BLaER1 treated with 17β-estradiol and CSF1 and Interleukin-3, amounts not matched to agents 10 nM and 100 nM (cell line): ENCODE data around the gene ZC3H18.

Source experiments
- H3K27ac ChIP-seq, 11 experiments: shearing (Covaris generic); formaldehyde crosslinking; 2 replicates each; pipeline ENCODE4 v1.8.1; 2022
- H3K27me3 ChIP-seq, 11 experiments: shearing (Covaris generic); formaldehyde crosslinking; 2 replicates each; pipeline ENCODE4 v1.8.1; 2022
- H3K36me3 ChIP-seq, 11 experiments: shearing (Covaris generic); formaldehyde crosslinking; 2 replicates each; pipeline ENCODE4 v1.8.1; 2022
- H3K4me1 ChIP-seq, 10 experiments: shearing (Covaris generic); formaldehyde crosslinking; 2 replicates each; pipeline ENCODE4 v1.8.1; 2022
- H3K4me2 ChIP-seq, 11 experiments: shearing (Covaris generic); formaldehyde crosslinking; 2 replicates each; pipeline ENCODE4 v1.8.1; 2022
- H3K4me3 ChIP-seq, 10 experiments: shearing (Covaris generic); formaldehyde crosslinking; 2 replicates each; pipeline ENCODE4 v1.8.1; 2022
- H3K9ac ChIP-seq, 11 experiments: shearing (Covaris generic); formaldehyde crosslinking; 2 replicates each; pipeline ENCODE4 v1.8.1; 2022
- H3K9me3 ChIP-seq, 11 experiments: shearing (Covaris generic); formaldehyde crosslinking; replicated peaks in 1 of 11; 2 replicates each; pipeline ENCODE4 v1.8.1; 2022
- H4K20me1 ChIP-seq, 11 experiments: shearing (Covaris generic); formaldehyde crosslinking; 2 replicates each; pipeline ENCODE4 v1.8.1; 2022
- Cebpa-rat ChIP-seq, 11 experiments: shearing (Covaris generic); IDR thresholded peaks; 2 replicates each; pipeline ENCODE4 v1.8.1; 2022

The ZC3H18 gene

GRCh38 chr16:88613293-88613692, 43.1 kb downstream of the ZC3H18 start:
- H3K4me1 ChIP-seq = peaks cover 31 to 52% (median 47%) of the 10 kb centered on the region in 10 experiments
- H3K4me2 ChIP-seq = peak overlapping the region in 5 of 11 experiments; percentile 10 to 85 (median 73); a peak in 7 of 22 replicates
- peaks cover 77 to 99% (median 89%) of the 10 kb centered on the region in 11 experiments for H3K36me3 ChIP-seq
- H3K4me3 ChIP-seq = no peak overlapping the region
- no peak for TF ChIP-seq Cebpa-rat (IDR thresholded peaks at IDR 0.05)
- no peaks in the 10 kb centered on the region for H3K9me3 ChIP-seq
- H3K9ac ChIP-seq = no peak overlapping the region
- peaks cover 66 to 100% (median 84%) of the 10 kb centered on the region in 11 experiments for H4K20me1 ChIP-seq
- no peak overlapping the region for H3K27ac ChIP-seq
- H3K27me3 ChIP-seq = no peaks in the 10 kb centered on the region

- H3K9ac ChIP-seq = peak overlapping the region in 9 of 11 experiments; percentile 1 to 46 (median 30); a peak in 13 of 22 replicates
- H3K27ac ChIP-seq = peak overlapping the region in 4 of 11 experiments; percentile 6 to 36 (median 14); a peak in 5 of 22 replicates
- H3K36me3 ChIP-seq = peaks cover 77 to 99% (median 91%) of the 10 kb centered on the region in 11 experiments
- no peaks in the 10 kb centered on the region for H3K9me3 ChIP-seq
- peak overlapping the region; percentile 58 to 90 (median 75) for H3K4me2 ChIP-seq
- H4K20me1 ChIP-seq = peaks cover 67 to 100% (median 86%) of the 10 kb centered on the region in 11 experiments
- no peaks in the 10 kb centered on the region for H3K27me3 ChIP-seq
- TF ChIP-seq Cebpa-rat (IDR thresholded peaks at IDR 0.05) = no peak
- no peak overlapping the region; a peak in 1 of 20 replicates for H3K4me3 ChIP-seq
- peaks cover 33 to 50% (median 43%) of the 10 kb centered on the region in 10 experiments for H3K4me1 ChIP-seq
Measured at GRCh38 chr16:88613911-88614817, 44.0 kb downstream of the ZC3H18 start.

DNA sequence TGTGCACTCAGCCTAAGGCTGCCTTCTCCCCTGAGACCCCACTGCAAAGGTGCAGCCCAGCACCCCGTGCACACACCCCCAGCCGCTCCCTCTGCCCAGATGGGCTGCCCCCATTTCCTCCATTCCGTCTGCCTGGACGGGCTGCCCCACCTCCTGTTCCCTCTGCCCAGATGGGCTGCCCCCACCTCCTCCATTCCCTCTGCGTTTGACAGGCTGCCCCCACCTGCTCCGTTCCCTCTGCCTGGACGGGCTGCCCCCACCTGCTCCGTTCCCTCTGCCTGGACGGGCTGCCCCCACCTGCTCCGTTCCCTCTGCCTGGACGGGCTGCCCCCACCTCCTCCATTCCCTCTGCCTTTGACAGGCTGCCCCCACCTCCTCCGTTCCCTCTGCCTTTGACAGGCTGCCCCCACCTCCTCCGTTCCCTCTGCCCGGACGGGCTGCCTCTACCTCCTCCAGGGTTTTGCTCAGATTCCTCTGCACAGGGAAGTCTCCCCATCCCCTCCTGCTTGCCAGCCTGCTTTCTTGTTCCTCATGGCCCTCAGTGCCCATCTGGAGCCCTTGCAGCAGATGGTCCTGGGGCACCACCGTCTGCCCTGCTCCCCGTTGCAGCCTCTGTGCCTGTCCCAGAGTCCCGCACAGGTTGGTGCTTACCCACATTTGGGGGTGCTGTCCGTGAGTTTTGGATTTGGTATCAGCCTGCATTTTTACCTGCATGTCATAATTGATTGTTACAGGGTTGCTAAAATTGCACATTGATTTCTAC, 44.8 kb downstream of the ZC3H18 start:
- H3K4me3 ChIP-seq = no peak overlapping the region; a peak in 1 of 20 replicates
- peaks cover 77 to 99% (median 91%) of the 10 kb centered on the region in 11 experiments for H3K36me3 ChIP-seq
- TF ChIP-seq Cebpa-rat (IDR thresholded peaks at IDR 0.05) = no peak
- no peaks in the 10 kb centered on the region for H3K9me3 ChIP-seq
- H3K9ac ChIP-seq = peak overlapping the region in 8 of 11 experiments; percentile 4 to 52 (median 40); a peak in 13 of 22 replicates
- H3K4me2 ChIP-seq = peak overlapping the region; percentile 58 to 90 (median 75)
- H3K27ac ChIP-seq = peak overlapping the region in 1 of 11 experiments; percentile 39; a peak in 1 of 22 replicates
- H4K20me1 ChIP-seq = peaks cover 73 to 100% (median 91%) of the 10 kb centered on the region in 11 experiments
- H3K4me1 ChIP-seq = peaks cover 33 to 58% (median 51%) of the 10 kb centered on the region in 10 experiments
- H3K27me3 ChIP-seq = no peaks in the 10 kb centered on the region

DNA sequence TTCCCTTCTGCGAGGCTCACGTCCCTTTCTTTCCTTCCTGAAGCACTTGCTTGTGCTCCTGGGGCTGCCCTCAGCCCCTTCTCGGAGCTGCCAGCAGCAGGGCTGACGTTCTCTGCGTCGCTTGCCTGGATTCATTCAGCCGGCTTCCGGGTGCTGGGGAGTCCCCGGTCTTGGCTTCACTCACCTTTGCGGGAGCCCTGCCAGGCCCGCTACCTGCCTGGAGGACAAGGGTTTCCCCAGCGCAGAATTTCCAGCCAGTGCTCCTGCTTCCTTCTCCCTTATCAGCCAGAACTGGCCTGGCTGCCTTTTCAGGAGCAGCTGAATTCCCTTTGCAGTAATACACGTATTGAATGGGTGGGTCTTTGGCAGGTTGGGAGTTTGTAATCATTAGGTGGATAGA, 46.1 kb downstream of the ZC3H18 start:
- peaks cover 71 to 98% (median 91%) of the 10 kb centered on the region in 11 experiments for H3K36me3 ChIP-seq
- TF ChIP-seq Cebpa-rat (IDR thresholded peaks at IDR 0.05) = no peak
- H4K20me1 ChIP-seq = peaks cover 79 to 100% (median 89%) of the 10 kb centered on the region in 11 experiments
- peaks cover 33 to 63% (median 56%) of the 10 kb centered on the region in 10 experiments for H3K4me1 ChIP-seq
- no peaks in the 10 kb centered on the region for H3K27me3 ChIP-seq
- peak overlapping the region in 6 of 11 experiments; percentile 3 to 56 (median 30); a peak in 8 of 22 replicates for H3K27ac ChIP-seq
- peak overlapping the region in 9 of 11 experiments; percentile 16 to 58 (median 43); a peak in 14 of 22 replicates for H3K9ac ChIP-seq
- peak overlapping the region; percentile 10 to 90 (median 73); a peak in 18 of 22 replicates for H3K4me2 ChIP-seq
- H3K9me3 ChIP-seq = no peaks in the 10 kb centered on the region
- H3K4me3 ChIP-seq = no peak overlapping the region

DNA sequence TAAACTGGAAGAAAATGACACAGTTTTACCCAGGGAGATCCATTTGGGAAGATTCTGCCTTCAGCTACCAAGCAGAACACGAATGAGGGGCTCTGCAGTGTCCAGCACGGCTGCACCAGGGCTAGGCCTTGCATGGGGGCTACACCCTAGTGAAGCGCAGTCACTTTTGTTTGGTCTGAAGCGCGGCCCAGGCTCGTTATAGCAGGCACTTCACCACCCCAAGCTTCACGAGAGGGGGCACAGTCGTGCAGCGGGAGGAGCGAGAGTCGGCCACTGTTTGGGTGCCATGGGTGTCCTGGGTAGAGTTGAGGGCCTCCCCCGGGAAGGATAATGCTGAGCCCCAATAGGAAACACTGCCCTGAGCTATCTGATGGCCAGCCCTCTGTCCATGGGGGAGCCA, 46.5 kb downstream of the ZC3H18 start:
- H3K4me1 ChIP-seq = peaks cover 33 to 63% (median 56%) of the 10 kb centered on the region in 10 experiments
- peak overlapping the region in 6 of 11 experiments; percentile 73 to 90 (median 80); a peak in 7 of 22 replicates for H3K4me2 ChIP-seq
- H3K27ac ChIP-seq = peak overlapping the region in 2 of 11 experiments; percentile 39 to 56; a peak in 2 of 22 replicates
- peaks cover 79 to 99% (median 91%) of the 10 kb centered on the region in 11 experiments for H4K20me1 ChIP-seq
- H3K9me3 ChIP-seq = no peaks in the 10 kb centered on the region
- H3K27me3 ChIP-seq = no peaks in the 10 kb centered on the region
- no peak for TF ChIP-seq Cebpa-rat (IDR thresholded peaks at IDR 0.05)
- H3K36me3 ChIP-seq = peaks cover 71 to 98% (median 91%) of the 10 kb centered on the region in 11 experiments
- H3K9ac ChIP-seq = peak overlapping the region in 2 of 11 experiments; percentile 32 to 46; a peak in 4 of 22 replicates
- H3K4me3 ChIP-seq = no peak overlapping the region

- peaks cover 78 to 100% (median 87%) of the 10 kb centered on the region in 11 experiments for H4K20me1 ChIP-seq
- peak overlapping the region in 1 of 11 experiments; percentile 9; a peak in 2 of 22 replicates for H3K9ac ChIP-seq
- H3K36me3 ChIP-seq = peaks cover 71 to 98% (median 91%) of the 10 kb centered on the region in 11 experiments
- H3K27ac ChIP-seq = peak overlapping the region in 1 of 11 experiments; percentile 39; a peak in 1 of 22 replicates
- no peaks in the 10 kb centered on the region for H3K9me3 ChIP-seq
- H3K4me1 ChIP-seq = peaks cover 33 to 63% (median 56%) of the 10 kb centered on the region in 10 experiments
- H3K4me2 ChIP-seq = peak overlapping the region in 1 of 11 experiments; percentile 2; a peak in 1 of 22 replicates
- H3K27me3 ChIP-seq = no peaks in the 10 kb centered on the region
- no peak for TF ChIP-seq Cebpa-rat (IDR thresholded peaks at IDR 0.05)
- H3K4me3 ChIP-seq = no peak overlapping the region
Measured at GRCh38 chr16:88617268-88618031, 47.2 kb downstream of the ZC3H18 start.

DNA sequence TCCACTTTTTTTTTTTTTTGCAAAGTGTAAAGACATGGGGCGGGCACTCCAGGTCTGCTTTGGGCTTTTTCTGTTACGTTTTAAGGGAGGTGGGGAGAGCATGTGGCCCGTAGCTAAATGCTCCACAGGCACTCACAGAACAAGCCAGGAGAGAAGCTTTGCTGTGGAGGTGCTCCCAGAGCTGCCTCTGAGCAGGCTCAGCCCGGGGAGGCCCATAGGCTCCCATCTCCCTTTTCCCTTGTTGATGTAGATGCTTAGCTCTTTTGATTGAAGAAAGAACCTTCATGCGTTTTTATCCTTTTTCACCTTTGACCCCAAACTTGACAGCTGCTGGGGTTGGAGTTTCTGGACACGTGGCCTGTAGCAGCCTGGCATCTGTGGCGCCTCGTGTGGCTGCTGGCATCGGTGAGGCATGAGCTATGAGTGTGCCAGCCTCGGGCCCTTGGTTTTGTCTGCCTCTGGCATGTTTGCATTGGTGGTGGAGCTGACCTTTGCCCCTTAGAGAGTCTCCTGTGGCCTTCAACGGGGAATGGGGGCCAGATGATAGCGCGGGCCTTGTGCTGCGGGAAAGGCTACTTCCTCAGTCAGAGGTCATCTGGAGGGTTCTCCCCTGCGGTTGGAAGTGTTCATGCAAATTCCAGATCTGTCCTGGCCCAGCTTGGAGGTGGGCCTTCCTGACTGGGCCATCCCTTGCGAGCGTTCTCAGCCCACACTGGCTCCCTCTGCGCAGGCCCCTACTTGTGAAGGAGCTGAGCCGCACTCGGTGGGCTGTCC, 48.2 kb downstream of the ZC3H18 start:
- H3K4me2 ChIP-seq = no peak overlapping the region
- H3K27me3 ChIP-seq = no peaks in the 10 kb centered on the region
- no peaks in the 10 kb centered on the region for H3K9me3 ChIP-seq
- no peak for TF ChIP-seq Cebpa-rat (IDR thresholded peaks at IDR 0.05)
- no peak overlapping the region for H3K4me3 ChIP-seq
- peaks cover 71 to 98% (median 91%) of the 10 kb centered on the region in 11 experiments for H3K36me3 ChIP-seq
- peaks cover 32 to 57% (median 51%) of the 10 kb centered on the region in 10 experiments for H3K4me1 ChIP-seq
- peak overlapping the region in 3 of 11 experiments; percentile 7 to 15 (median 9); a peak in 3 of 22 replicates for H3K9ac ChIP-seq
- peaks cover 69 to 100% (median 78%) of the 10 kb centered on the region in 11 experiments; a peak in 21 of 22 replicates for H4K20me1 ChIP-seq
- no peak overlapping the region for H3K27ac ChIP-seq
